Embryonic facial prominence (tissue), 1 donor: ENCODE data around the gene GDA.

ENCODE experiments used
- DNase-seq: peaks from one replicate; pipeline ENCODE4 v3.0.0-alpha.2; 2016; ENCODE audit errors: extremely low spot score

Gene GDA

GRCh38 chr9:72150661-72151060, 1.4 kb downstream of the GDA start:
- no peak for DNase-seq

DNA sequence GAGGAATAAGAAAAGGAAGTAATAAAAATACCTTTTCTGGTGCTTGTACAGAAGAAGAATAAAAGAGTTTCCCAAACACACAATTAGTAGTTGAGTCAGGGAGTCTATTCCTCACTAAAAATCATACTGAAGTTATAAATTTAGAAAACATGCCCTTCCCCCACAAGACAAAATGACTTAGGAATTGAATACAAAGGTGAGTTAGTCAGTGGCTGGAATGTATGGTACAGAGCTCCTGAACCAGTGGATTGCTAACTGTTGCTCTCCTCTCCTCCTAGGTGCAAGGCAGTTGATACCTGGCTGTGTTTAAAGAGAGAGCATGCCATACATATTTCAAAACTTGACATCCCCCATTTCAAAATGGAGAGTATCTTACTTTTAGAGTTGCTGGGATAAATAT, 1.9 kb downstream of the GDA start:
- no peak for DNase-seq

DNA sequence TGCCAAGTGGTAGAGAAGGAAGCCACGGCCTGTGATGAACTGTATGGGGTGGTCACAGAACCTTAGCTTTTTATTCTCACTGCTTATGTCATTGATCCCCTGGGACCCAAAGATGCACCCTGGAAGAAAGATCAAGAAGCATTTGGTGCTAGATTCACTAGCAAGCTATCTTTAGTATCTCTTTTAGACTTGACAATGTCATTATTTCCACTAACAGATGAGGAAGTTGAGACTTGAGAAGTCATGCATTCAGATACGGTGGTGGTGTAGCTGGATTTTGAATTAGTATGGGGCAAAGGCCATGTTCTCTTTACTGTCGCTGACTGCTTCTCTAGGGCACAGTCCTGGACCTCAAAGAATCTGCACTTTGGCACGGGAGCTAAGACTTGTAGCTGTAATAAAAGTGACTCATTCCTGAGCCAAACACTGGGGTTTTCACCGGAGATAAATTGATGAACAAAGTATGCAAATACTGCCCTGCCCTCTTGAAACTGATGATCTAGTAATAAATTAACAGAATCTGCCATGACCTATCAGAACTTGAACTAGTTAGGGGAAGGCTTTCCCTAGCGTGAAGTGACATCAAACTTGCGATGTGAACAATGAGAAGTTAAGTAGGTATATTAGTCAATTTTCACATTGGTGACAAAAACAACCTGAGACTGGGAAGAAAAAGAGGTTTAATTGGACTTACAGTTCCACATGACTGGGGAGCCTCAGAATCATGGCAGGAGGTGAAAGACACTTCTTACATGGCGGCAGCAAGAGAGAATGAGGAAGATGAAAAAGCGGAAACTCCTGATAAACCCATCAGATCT, 5.4 kb downstream of the GDA start:
- DNase-seq = no peak

GRCh38 chr9:72155301-72155700, 6.1 kb downstream of the GDA start:
- DNase-seq = no peak

- no peak for DNase-seq
Observed at GRCh38 chr9:72156586-72156985, 7.3 kb downstream of the GDA start.

DNA sequence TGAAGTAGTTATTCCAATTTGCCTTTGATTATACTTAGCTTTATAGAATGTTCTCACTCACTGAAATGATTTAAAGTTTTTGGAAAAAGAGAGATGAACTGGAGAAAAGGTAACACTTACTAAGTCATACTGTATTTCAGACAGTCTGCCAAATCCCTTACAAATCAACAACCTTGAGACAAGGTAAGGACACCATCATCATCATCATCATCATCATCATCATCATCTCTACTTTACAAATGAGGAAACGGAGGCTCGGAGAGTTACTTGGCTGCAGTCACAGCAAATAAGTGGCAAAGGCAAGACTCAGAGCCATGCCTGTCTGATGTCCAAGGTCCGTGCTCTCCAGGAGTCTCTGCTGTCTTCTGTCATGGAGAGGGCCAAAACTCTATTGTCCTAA, 9.4 kb downstream of the GDA start:
- no peak for DNase-seq

DNA sequence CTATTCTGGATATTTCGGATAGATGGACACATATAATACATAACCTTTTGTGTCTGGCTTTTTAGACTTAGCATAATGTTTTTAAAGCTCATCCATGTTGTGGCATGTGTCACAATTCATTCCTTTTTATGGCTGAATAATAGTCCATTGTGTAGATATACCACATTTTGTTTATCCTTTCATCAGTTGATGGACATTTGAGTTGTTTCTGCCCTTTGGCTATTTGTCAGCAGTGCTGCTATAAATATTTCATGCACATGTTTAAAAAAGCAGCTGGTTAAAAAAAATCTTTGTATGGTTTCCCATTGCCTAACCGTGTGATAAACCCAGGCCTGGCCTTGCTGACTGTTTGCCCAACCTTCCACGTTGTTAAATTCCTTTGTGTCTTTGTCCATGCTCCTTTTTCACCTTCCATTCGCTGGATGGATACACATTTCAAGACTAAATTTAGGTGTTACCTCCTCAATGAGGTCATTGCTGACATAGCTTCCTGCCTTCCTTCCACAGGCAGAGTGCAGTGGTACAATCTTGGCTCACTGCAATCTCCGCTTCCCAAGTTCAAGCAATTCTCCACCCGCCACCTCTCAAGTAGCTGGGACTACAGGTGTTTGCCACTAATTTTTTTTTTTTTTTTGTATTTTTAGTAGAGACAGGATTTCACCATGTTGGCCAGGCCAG, 11.3 kb downstream of the GDA start:
- DNase-seq = no peak

GRCh38 chr9:72165326-72165725, 16.1 kb downstream of the GDA start:
- no peak for DNase-seq

DNA sequence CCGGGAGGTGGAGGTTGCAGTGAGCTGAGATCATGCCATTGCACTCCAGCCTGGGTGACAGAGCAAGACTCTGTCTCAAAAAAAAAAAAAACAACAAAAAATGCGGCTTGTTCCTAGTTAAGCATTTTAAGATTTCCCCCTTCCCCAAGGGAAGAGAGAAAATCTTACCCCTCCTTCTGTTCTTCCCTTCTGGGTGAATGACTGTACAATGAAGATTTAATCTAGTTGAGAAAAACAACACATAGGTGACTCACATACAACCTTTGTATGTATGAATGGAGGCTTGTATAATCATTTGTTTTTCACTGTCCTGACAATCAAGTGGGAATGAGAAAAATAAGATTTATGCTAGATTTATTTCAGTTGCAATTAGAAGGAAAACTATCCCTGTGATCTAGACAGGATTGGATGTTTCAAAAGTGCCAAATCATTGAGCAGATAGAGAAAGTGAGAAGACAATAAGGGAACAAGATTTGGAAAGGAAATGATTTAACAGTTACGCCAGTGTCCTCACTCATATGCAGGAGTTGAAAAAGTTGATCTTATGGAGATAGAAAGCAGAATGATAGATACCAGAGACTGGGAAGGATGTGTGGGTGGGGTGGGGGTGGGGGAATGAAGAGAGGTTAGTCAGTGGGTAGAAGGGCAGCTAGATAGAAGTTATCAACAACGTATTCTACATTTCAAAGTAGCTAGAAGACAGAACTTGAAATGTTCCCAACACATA, 16.7 kb downstream of the GDA start:
- DNase-seq = no peak

DNA sequence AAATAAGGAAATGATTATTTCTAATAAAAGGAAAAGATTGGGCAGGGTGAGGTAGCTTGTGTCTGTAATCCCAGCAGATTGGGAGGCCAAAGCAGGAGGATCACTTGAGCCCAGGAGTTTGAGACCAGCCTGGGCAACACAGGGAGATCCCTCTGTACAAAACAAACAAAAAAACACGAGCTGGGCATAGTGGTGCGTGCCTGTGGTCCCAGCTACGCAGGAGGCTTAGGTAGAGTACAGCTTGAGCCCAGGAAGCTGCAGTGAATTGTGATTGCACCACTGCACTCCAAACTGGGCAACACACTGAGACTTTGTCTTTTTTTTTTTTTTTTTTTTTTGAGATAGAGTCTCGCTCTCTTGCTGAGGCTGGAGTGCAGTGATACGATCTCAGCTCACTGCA, 18.8 kb downstream of the GDA start:
- DNase-seq = no peak

- DNase-seq = no peak
Observed at GRCh38 chr9:72169178-72169577, 19.9 kb downstream of the GDA start.

DNA sequence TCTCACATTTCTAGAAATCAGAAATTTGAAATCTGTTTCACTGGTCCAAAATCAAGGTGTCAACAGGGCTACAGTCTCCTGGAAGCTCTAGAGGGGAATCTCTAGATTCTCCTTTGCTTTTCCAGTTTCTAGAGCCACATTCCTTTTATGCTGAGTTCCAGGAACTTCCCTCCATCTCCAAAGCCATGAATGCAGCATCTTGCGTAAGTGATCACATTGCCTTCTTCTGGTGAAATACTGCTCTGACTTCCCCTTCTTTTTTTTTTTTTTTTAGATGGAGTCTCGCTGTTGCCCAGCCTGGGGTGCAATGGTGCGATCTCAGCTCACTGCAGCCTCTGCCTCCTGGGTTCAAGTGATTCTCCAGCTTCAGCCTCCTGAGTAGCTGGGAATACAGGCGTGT, 23.8 kb downstream of the GDA start:
- no peak for DNase-seq

GRCh38 chr9:72185561-72185960, 36.3 kb downstream of the GDA start:
- no peak for DNase-seq

- DNase-seq = no peak
Observed at GRCh38 chr9:72187121-72187695, 38.0 kb downstream of the GDA start.

- DNase-seq = no peak
Observed at GRCh38 chr9:72188232-72188631, 39.0 kb downstream of the GDA start.

- no peak for DNase-seq
Observed at GRCh38 chr9:72193478-72193881, 44.2 kb downstream of the GDA start.

GRCh38 chr9:72199238-72199637, 50.0 kb downstream of the GDA start:
- DNase-seq = no peak

GRCh38 chr9:72200452-72200851, 51.2 kb downstream of the GDA start:
- DNase-seq = no peak

DNA sequence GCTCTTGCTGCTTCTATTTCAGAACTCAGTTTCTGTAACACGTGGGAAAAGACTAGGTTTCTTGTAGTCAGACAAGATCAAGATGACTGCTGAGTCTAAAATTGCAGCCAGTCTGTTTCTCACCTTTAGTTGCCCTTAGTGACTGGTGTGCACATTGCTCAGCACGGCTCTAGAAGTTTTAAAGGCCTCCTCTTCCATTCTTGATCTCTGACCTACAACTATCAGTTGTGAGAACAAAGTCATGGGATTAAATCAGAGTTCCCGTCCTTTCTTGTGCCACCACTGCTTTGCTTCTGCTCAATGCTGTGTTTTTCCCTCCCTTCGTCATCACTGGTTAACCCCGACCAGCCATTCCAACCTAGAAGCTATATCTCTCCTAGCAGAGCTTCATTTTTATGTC, 52.8 kb downstream of the GDA start:
- DNase-seq = no peak

DNA sequence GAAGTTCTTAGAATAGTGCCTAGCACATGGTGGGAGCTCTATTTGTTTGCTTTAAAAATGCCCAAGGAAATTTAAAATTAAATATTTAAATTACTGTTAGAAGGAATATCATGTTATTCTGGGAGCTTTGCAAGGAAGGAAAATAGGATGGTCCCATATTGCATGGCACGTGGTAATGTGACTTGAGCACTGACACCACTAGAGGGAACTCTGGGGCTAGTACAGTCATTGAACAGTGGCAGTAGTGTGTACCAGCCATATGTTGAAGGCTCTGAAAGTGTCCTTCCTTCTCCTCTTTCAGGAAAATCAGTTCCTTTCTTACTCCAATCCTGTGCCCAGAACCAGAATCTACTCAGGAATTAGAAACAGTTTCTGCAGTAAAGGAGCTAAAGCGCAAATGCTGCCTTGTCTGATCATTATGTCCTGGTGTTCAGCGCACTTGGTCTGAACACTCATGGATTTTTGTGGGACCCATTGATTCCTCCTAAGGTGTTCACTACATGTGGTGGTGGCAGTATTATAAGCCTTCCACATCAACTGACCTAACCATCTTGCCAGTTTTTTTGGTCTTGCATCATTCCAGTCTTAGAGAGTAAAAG, 54.1 kb downstream of the GDA start:
- DNase-seq = no peak

GRCh38 chr9:72204062-72204461, 54.8 kb downstream of the GDA start:
- no peak for DNase-seq

DNA sequence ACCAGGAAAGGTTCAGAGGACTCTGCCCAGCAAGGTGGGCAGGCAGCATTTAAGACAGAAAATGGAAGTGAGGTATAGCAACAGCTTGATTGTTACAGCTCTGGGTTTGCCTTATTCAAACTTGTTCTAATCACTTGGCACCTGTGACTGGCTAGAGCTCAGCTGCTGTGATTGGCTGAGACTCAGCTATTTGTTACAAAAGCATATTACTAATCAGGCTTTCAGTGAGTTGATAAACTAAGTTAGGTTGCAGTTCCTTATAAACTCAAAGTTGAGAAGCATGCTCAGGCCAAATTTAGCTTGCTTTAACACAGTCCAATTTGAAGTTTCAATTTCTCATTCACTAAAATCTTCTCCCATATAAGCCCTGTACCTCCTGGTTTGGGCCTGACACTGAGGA, 56.3 kb downstream of the GDA start:
- DNase-seq = no peak
